SK-N-SH (cell line): ENCODE data around the gene CCDC194. TPM values are rescaled to one million over a fixed set of nuclear protein-coding genes. Genes with fewer than 3 reads are reported as not detected.
A peak's percentile ranks its signal among the peaks of the same experiment; 100 is the strongest.

Source experiments
- CTCF ChIA-PET: fragments of 300-600, 350-600 bp; formaldehyde crosslinking; extraction: SDS; loops from one replicate; lab custom pipeline; 2021; lab: Yijun Ruan, JAX
- POLR2A ChIA-PET: fragments of 350-600 bp; sonication (Branson Sonifier 250); formaldehyde crosslinking; extraction: SDS; loops from one replicate; lab custom pipeline; 2020; ENCODE audit warnings: antibody characterized with exemption, inconsistent platforms; lab: Yijun Ruan, JAX
- DNase-seq: peaks from one replicate; pipeline ENCODE4 v3.0.0; 2012
- H2AFZ ChIP-seq: fragments of 200-600 bp; sonication (generic); 2 replicates; pipeline ENCODE4 v1.8.1; 2016; ENCODE audit warnings: antibody characterized with exemption, mild to moderate bottlenecking, low read depth
- H3F3A ChIP-seq: fragments of 200-600 bp; sonication (generic); replicated peaks from 2 replicates; pipeline ENCODE3; 2016; ENCODE audit warnings: antibody characterized with exemption, mild to moderate bottlenecking; ENCODE audit not compliant: insufficient read depth
- H3K27ac ChIP-seq, 2 experiments: fragments of 200-500 bp in 1 of 2; fragments of 200-600 bp in 1 of 2; sonication (Bioruptor generic) in 1 of 2; sonication (generic), shearing (Covaris generic) in 1 of 2; 2 replicates each; pipeline versions ENCODE4 v1.5.1 to v1.6.1; 2014 to 2016; ENCODE audit warnings: low read depth in 2 of 2, inconsistent platforms in 1 of 2, low read length in 1 of 2, mild to moderate bottlenecking in 1 of 2, mixed read lengths in 1 of 2
- H3K27me3 ChIP-seq: fragments of 200-600 bp; sonication (generic), shearing (Covaris generic); 2 replicates; pipeline ENCODE4 v1.6.1; 2016; ENCODE audit warnings: mixed run types; ENCODE audit not compliant: insufficient read depth
- H3K36me3 ChIP-seq, 2 experiments: fragments of 200-500 bp in 1 of 2; fragments of 200-600 bp in 1 of 2; sonication (Bioruptor generic) in 1 of 2; sonication (generic) in 1 of 2; replicated peaks in 1 of 2; 2 replicates each; pipeline versions ENCODE3 to v1.5.1; 2014 to 2016; ENCODE audit warnings: low read length in 1 of 2, mild to moderate bottlenecking in 1 of 2; ENCODE audit not compliant: insufficient read depth in 2 of 2, control insufficient read depth in 1 of 2
- H3K4me1 ChIP-seq, 2 experiments: fragments of 200-500 bp in 1 of 2; fragments of 200-600 bp in 1 of 2; sonication (Bioruptor generic) in 1 of 2; sonication (generic), shearing (Covaris generic) in 1 of 2; 2 replicates each; pipeline versions ENCODE4 v1.5.1 to v1.6.1; 2014 to 2016; ENCODE audit warnings: low read depth in 1 of 2, low read length in 1 of 2, mixed run types in 1 of 2; ENCODE audit not compliant: insufficient read depth in 2 of 2, control insufficient read depth in 1 of 2
- H3K4me2 ChIP-seq: fragments of 200-600 bp; sonication (generic), shearing (Covaris generic); 2 replicates; pipeline ENCODE4 v1.6.1; 2017; ENCODE audit warnings: mixed run types
- H3K4me3 ChIP-seq, 2 experiments: fragments of 200-500 bp in 1 of 2; fragments of 200-600 bp in 1 of 2; sonication (Bioruptor generic) in 1 of 2; sonication (generic), shearing (Covaris generic) in 1 of 2; 2 replicates each; pipeline versions ENCODE4 v1.5.1 to v1.8.1; 2014 to 2016; ENCODE audit warnings: low read depth in 2 of 2, inconsistent platforms in 1 of 2, low read length in 1 of 2, mild to moderate bottlenecking in 1 of 2, mixed read lengths in 1 of 2, moderate library complexity in 1 of 2
- H3K79me2 ChIP-seq: fragments of 200-600 bp; sonication (generic); 2 replicates; pipeline ENCODE4 v1.8.1; 2017; ENCODE audit warnings: mild to moderate bottlenecking; ENCODE audit not compliant: insufficient read depth
- H3K9ac ChIP-seq: fragments of 200-600 bp; sonication (generic); 2 replicates; pipeline ENCODE4 v1.6.1; 2017; ENCODE audit warnings: mixed run types
- H3K9me2 ChIP-seq: fragments of 200-600 bp; sonication (generic); 2 replicates; pipeline ENCODE4 v1.6.1; 2017; ENCODE audit warnings: mixed run types
- H3K9me3 ChIP-seq: fragments of 200-600 bp; sonication (generic); 2 replicates; pipeline ENCODE4 v1.6.1; 2017; ENCODE audit warnings: mixed run types, mild to moderate bottlenecking, moderate library complexity
- H4K20me1 ChIP-seq: fragments of 200-600 bp; sonication (generic); 2 replicates; pipeline ENCODE4 v1.6.1; 2017; ENCODE audit warnings: mild to moderate bottlenecking, mixed run types; ENCODE audit not compliant: insufficient read depth
- ELF1 ChIP-seq: IDR thresholded peaks from 2 replicates; pipeline ENCODE4 v1.4.0; 2012
- EZH2phosphoT487 ChIP-seq: fragments of 200-600 bp; sonication (generic); IDR thresholded peaks from 2 replicates; pipeline ENCODE4 v1.6.1; 2017; ENCODE audit warnings: low read depth, mixed run types, mild to moderate bottlenecking, antibody characterized with exemption, moderate library complexity, borderline replicate concordance
- FOXJ3 ChIP-seq: sonication (generic); formaldehyde crosslinking; IDR thresholded peaks from 2 replicates; pipeline ENCODE4 v1.5.1; 2020; ENCODE audit warnings: mild to moderate bottlenecking, missing genetic modification reagents
- GABPA ChIP-seq: IDR thresholded peaks from 2 replicates; pipeline ENCODE4 v1.4.0; 2012; ENCODE audit warnings: low read depth, mild to moderate bottlenecking
- GATA2 ChIP-seq: sonication (generic); formaldehyde crosslinking; IDR thresholded peaks from 2 replicates; pipeline ENCODE4 v1.5.0; 2020; ENCODE audit warnings: mild to moderate bottlenecking, missing genetic modification reagents
- IRF3 ChIP-seq: fragments of 150-350 bp; IDR thresholded peaks from 2 replicates; pipeline ENCODE4 v1.6.1; 2016; ENCODE audit warnings: mild to moderate bottlenecking, low read depth, low read length
- MAX ChIP-seq: IDR thresholded peaks from 2 replicates; pipeline ENCODE4 v1.4.0; 2012; ENCODE audit warnings: low read depth
- MXI1 ChIP-seq: IDR thresholded peaks from 2 replicates; pipeline ENCODE4 v1.6.1; 2012; ENCODE audit warnings: mild to moderate bottlenecking, low read depth, low read length, improper control_type of control experiment
- NRF1 ChIP-seq: IDR thresholded peaks from 2 replicates; pipeline ENCODE4 v1.6.1; 2012; ENCODE audit warnings: low read depth, mild to moderate bottlenecking, low read length
- PBX3 ChIP-seq: IDR thresholded peaks from 2 replicates; pipeline ENCODE4; 2012
- REST ChIP-seq: IDR thresholded peaks from 2 replicates; pipeline ENCODE4 v1.6.1; 2012; ENCODE audit warnings: mild to moderate bottlenecking, low read depth, low read length, moderate library complexity
- SIN3A ChIP-seq: IDR thresholded peaks from 2 replicates; pipeline ENCODE4 v1.6.1; 2012; ENCODE audit warnings: low read depth, mild to moderate bottlenecking, low read length, moderate library complexity, borderline replicate concordance
- SMC3 ChIP-seq: IDR thresholded peaks from 2 replicates; pipeline ENCODE4 v1.6.1; 2012; ENCODE audit warnings: low read depth, low read length, improper control_type of control experiment
- USF1 ChIP-seq: IDR thresholded peaks from 2 replicates; pipeline ENCODE4 v1.4.0; 2012; ENCODE audit warnings: low read depth, borderline replicate concordance
- WGBS: methylation state at CpG from one replicate; pipeline ENCODE4 v1.1.6; 2017; ENCODE audit warnings: low lambda C conversion rate; 5-methylcytosine and 5-hydroxymethylcytosine counted together
- polyA plus RNA-seq, 3 experiments: library from polyadenylated mRNA; depleted of rRNA; stranded (reverse); fragments of >200 nt; gene quantifications; 2 replicates each; pipeline ENCODE4 v1.2.3, GENCODE V29; 2012

CCDC194 gene
- polyA plus RNA-seq, 1 of the 3 experiments (the other 2 are of a cell fraction): not detected

GRCh38 chr19:17391371-17392151, 2.4 kb downstream of the CCDC194 start:
- ChIA-PET CTCF (interaction anchor here (0.6 to 5.3 kb wide), 23 partner anchors 10 to 149 kb away, joined by 3 to 69 read pairs (median 4); partner anchors contain the start of genes BST2 and DDA1), POLR2A (interaction anchor here (1.0 kb wide), 1 partner anchor 12 kb away, joined by 4 read pairs; no protein-coding TSS in a partner anchor)
- no peaks in the 10 kb centered on the region for H3K79me2 ChIP-seq
- peak; percentile 52 for DNase-seq
- H3K9me2 ChIP-seq: no peaks in the 10 kb centered on the region
- H3K9ac ChIP-seq: no peak overlapping the region
- H3K4me3 ChIP-seq: peak overlapping the region; percentile 59 to 65
- WGBS: 22% methylated on average over 24 of the region's 26 CpGs
- H3K9me3 ChIP-seq: no peaks in the 10 kb centered on the region
- H3F3A ChIP-seq: peaks cover 6% of the 10 kb centered on the region
- H2AFZ ChIP-seq: peak overlapping the region; percentile 92
- H3K4me1 ChIP-seq: peaks cover 0 to 7% of the 10 kb centered on the region in 2 experiments; a peak in 1 of 4 replicates
- H4K20me1 ChIP-seq: no peaks in the 10 kb centered on the region
- H3K27me3 ChIP-seq: no peaks in the 10 kb centered on the region
- peak overlapping the region in 1 of 2 experiments; percentile 24; a peak in 1 of 4 replicates for H3K27ac ChIP-seq
- TF ChIP-seq NRF1 (no peak), MAX (peak; percentile 48; the same call in 1 of the 2 replicates), MXI1 (peak; percentile 79)
- H3K36me3 ChIP-seq: no peaks in the 10 kb centered on the region
- H3K4me2 ChIP-seq: peak overlapping the region; percentile 85

GRCh38 chr19:17390665-17391370, 3.2 kb downstream of the CCDC194 start:
- H3K9me2 ChIP-seq: no peaks in the 10 kb centered on the region
- H3K4me2 ChIP-seq: peak overlapping the region; percentile 85
- H3K9ac ChIP-seq: peak overlapping the region; percentile 20; the same call in 1 of the 2 replicates
- peaks cover 0 to 7% of the 10 kb centered on the region in 2 experiments; a peak in 1 of 4 replicates for H3K4me1 ChIP-seq
- POLR2A ChIA-PET: interaction anchor here (1.0 kb wide), 1 partner anchor 13 kb away, joined by 4 read pairs; no protein-coding TSS in a partner anchor
- H3K27ac ChIP-seq: peak overlapping the region in 1 of 2 experiments; percentile 63; a peak in 2 of 4 replicates
- no peaks in the 10 kb centered on the region for H3K79me2 ChIP-seq
- DNase-seq: peak; percentile 99
- peak overlapping the region; percentile 59 to 65 for H3K4me3 ChIP-seq
- peak overlapping the region; percentile 92; the same call in 1 of the 2 replicates for H2AFZ ChIP-seq
- no peaks in the 10 kb centered on the region for H4K20me1 ChIP-seq
- peaks cover 6% of the 10 kb centered on the region for H3F3A ChIP-seq
- no peaks in the 10 kb centered on the region for H3K9me3 ChIP-seq
- 1% methylated on average over 30 of the region's 50 CpGs for WGBS
- H3K36me3 ChIP-seq: no peaks in the 10 kb centered on the region
- CTCF ChIA-PET: interaction anchor here (0.7 to 5.3 kb wide), 24 partner anchors 9 to 149 kb away, joined by 3 to 69 read pairs (median 4); partner anchors contain the start of genes BST2, DDA1, MVB12A and NXNL1
- H3K27me3 ChIP-seq: no peaks in the 10 kb centered on the region
- no peak for TF ChIP-seq USF1
- TF ChIP-seq FOXJ3: no peak
- TF ChIP-seq ELF1: no peak
- TF ChIP-seq GATA2 (CRISPR knock-in tag): no peak
- no peak for TF ChIP-seq REST
- peak; percentile 84 for TF ChIP-seq NRF1
- no peak for TF ChIP-seq EZH2phosphoT487
- TF ChIP-seq PBX3: peak; percentile 43; the same call in 1 of the 2 replicates
- no peak for TF ChIP-seq GABPA
- no peak; the same call in 1 of the 2 replicates for TF ChIP-seq MXI1
- no peak for TF ChIP-seq SIN3A
- TF ChIP-seq MAX: peak; percentile 50; the same call in 1 of the 2 replicates
- peak; percentile 42 for TF ChIP-seq SMC3
- no peak for TF ChIP-seq IRF3
